Loucy (cell line): ENCODE results near the gene RBFOX2.

Experiments used
- H2AFZ ChIP-seq: fragments of 200-600 bp; sonication (generic); 2 replicates; pipeline ENCODE4 v1.6.0; 2016; ENCODE audit warnings: antibody characterized with exemption, mild to moderate bottlenecking, low read length, moderate library complexity
- H3F3A ChIP-seq: fragments of 200-600 bp; 2 replicates; pipeline ENCODE4 v1.6.0; 2016; ENCODE audit warnings: antibody characterized with exemption, low read depth, mild to moderate bottlenecking
- H3K27me3 ChIP-seq: fragments of 200-600 bp; sonication (generic); 2 replicates; pipeline ENCODE4 v1.6.1; 2014; ENCODE audit warnings: low read length, mild to moderate bottlenecking; ENCODE audit not compliant: insufficient read depth, poor library complexity, severe bottlenecking
- H3K36me3 ChIP-seq: fragments of 200-600 bp; sonication (generic); 2 replicates; pipeline ENCODE4 v1.6.1; 2016; ENCODE audit warnings: low read length; ENCODE audit not compliant: insufficient read depth
- H3K4me1 ChIP-seq: fragments of 200-600 bp; sonication (generic); 2 replicates; pipeline ENCODE4 v1.5.1; 2014; ENCODE audit warnings: low read length, mild to moderate bottlenecking; ENCODE audit not compliant: insufficient read depth, poor library complexity, severe bottlenecking
- H3K4me2 ChIP-seq: fragments of 200-600 bp; sonication (generic); 2 replicates; pipeline ENCODE4 v1.6.0; 2014; ENCODE audit warnings: antibody characterized with exemption, low read length, low read depth, mild to moderate bottlenecking; ENCODE audit not compliant: poor library complexity, severe bottlenecking
- H3K4me3 ChIP-seq: fragments of 200-600 bp; sonication (generic); 2 replicates; pipeline ENCODE4 v1.5.1; 2014; ENCODE audit warnings: low read length, mild to moderate bottlenecking, mixed read lengths; ENCODE audit not compliant: poor library complexity, severe bottlenecking
- H3K79me2 ChIP-seq: fragments of 200-600 bp; sonication (generic); 2 replicates; pipeline ENCODE4 v1.6.1; 2014; ENCODE audit warnings: low read length; ENCODE audit not compliant: insufficient read depth
- H3K9ac ChIP-seq: fragments of 200-600 bp; sonication (generic); 2 replicates; pipeline ENCODE4 v1.6.0; 2014; ENCODE audit warnings: mild to moderate bottlenecking, low read depth, low read length, moderate library complexity; ENCODE audit not compliant: poor library complexity, severe bottlenecking
- H3K9me2 ChIP-seq: fragments of 200-600 bp; sonication (generic); replicated peaks from 2 replicates; pipeline ENCODE4 v1.6.1; 2016; ENCODE audit warnings: low read depth, low read length, mixed read lengths
- H3K9me3 ChIP-seq: fragments of 200-600 bp; sonication (generic); 2 replicates; pipeline ENCODE4 v1.6.1; 2014; ENCODE audit warnings: mild to moderate bottlenecking, antibody characterized with exemption, low read length, low read depth; ENCODE audit not compliant: insufficient read depth
- H4K20me1 ChIP-seq: fragments of 200-600 bp; sonication (generic); 2 replicates; pipeline ENCODE4 v1.6.0; 2014; ENCODE audit warnings: antibody characterized with exemption, low read length, mild to moderate bottlenecking; ENCODE audit not compliant: insufficient read depth, poor library complexity, severe bottlenecking
- CTCF ChIP-seq: fragments of 200-600 bp; sonication (generic); conservative IDR thresholded peaks from 2 replicates; pipeline ENCODE4 v1.5.1; 2014; ENCODE audit warnings: mild to moderate bottlenecking, antibody characterized with exemption, low read length
- EZH2phosphoT487 ChIP-seq: fragments of 200-600 bp; IDR thresholded peaks from 2 replicates; pipeline ENCODE4 v1.6.1; 2018; ENCODE audit warnings: antibody characterized with exemption, mild to moderate bottlenecking, moderate library complexity, borderline replicate concordance

The RBFOX2 gene

DNA sequence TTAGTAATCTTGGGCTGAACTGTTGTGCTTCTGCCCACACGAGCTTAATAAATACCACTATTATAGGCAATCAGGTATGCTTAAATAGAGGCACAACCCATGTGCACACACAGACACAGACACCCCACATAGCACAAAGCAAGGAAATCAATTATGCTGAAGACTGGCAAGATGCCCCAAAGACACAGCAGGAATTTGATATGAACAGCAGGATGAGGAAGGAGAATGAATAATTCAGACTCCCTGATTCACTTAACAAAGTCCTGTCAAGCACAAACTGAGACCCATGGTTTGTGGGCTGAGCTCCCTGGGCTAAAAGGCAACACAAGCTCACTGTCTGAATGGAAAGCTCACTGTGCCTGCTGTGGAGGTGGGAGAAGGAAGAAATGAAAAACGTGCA, 42.5 kb downstream of the RBFOX2 start:
- H2AFZ ChIP-seq = no peak overlapping the region
- H3K9me2 ChIP-seq = no peaks in the 10 kb centered on the region
- no peaks in the 10 kb centered on the region for H3K79me2 ChIP-seq
- no peaks in the 10 kb centered on the region for H4K20me1 ChIP-seq
- no peak overlapping the region for H3K9ac ChIP-seq
- TF ChIP-seq EZH2phosphoT487 = no peak
- no peak for TF ChIP-seq CTCF
- H3K27me3 ChIP-seq = no peaks in the 10 kb centered on the region
- H3K4me1 ChIP-seq = peaks cover 26% of the 10 kb centered on the region
- H3K9me3 ChIP-seq = no peaks in the 10 kb centered on the region
- H3K4me2 ChIP-seq = no peak overlapping the region
- no peaks in the 10 kb centered on the region for H3F3A ChIP-seq
- no peaks in the 10 kb centered on the region for H3K36me3 ChIP-seq
- no peak overlapping the region for H3K4me3 ChIP-seq

GRCh38 chr22:35985371-35985770, 43.3 kb downstream of the RBFOX2 start:
- H3K4me3 ChIP-seq = no peak overlapping the region
- no peak overlapping the region for H2AFZ ChIP-seq
- no peaks in the 10 kb centered on the region for H3K36me3 ChIP-seq
- no peak for TF ChIP-seq CTCF
- TF ChIP-seq EZH2phosphoT487 = no peak
- H3K27me3 ChIP-seq = no peaks in the 10 kb centered on the region
- H3K79me2 ChIP-seq = no peaks in the 10 kb centered on the region
- H3K4me2 ChIP-seq = no peak overlapping the region
- no peaks in the 10 kb centered on the region for H3K9me2 ChIP-seq
- no peak overlapping the region for H3K9ac ChIP-seq
- no peaks in the 10 kb centered on the region for H3F3A ChIP-seq
- no peaks in the 10 kb centered on the region for H3K9me3 ChIP-seq
- peaks cover 26% of the 10 kb centered on the region for H3K4me1 ChIP-seq
- H4K20me1 ChIP-seq = no peaks in the 10 kb centered on the region

DNA sequence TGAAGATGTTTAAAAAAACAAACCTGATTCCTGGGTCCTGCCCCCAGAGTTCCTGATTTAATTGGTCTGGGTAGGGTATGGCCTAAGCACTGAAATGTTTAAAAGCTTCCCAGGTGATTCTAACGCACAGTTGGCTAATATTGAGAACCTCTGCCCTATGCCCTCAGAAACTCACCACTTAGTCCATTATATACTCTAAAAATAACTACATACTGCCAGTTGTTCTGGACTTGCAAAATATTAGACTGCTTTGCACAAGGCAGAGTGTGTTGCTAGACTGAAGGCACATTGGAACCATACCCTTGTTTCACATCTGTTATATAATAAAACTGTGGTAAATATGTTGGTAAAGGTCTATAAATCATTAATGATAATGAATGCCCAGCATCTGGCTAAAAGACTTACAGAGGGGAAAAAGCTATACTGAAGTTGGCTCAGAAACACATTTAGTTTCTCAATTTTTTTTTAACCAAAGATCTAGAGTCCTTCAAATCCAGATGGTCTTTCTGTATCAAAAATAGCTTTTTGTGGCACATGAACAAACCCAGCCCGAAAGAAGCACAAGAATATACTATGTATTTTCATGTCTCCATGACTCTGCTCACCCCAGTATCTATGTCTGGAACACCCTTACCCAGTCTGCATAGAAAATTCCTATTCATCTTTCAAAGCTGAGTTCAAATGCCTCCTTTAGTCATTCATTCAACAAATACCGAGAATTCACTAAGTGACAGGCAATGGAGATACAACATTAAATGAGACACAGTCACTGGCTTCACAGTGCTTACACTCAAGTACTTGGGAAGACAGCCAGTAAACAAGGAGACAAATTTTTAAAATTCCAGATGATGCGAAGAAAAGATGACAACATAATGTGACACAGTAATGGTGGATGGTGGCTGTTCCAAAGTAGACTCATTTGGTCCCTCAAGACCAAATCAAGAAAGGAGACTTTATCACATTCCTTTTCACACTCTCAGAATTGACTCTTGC, 44.1 kb downstream of the RBFOX2 start:
- Histone ChIP-seq H3K36me3 (no peaks in the 10 kb centered on the region), H3K4me2 (no peak overlapping the region), H3K9ac (no peak overlapping the region), H3K4me1 (peaks cover 26% of the 10 kb centered on the region), H3K27me3 (no peaks in the 10 kb centered on the region), H2AFZ (no peak overlapping the region), H3K9me2 (no peaks in the 10 kb centered on the region), H4K20me1 (no peaks in the 10 kb centered on the region), H3K4me3 (no peak overlapping the region), H3F3A (no peaks in the 10 kb centered on the region), H3K9me3 (no peaks in the 10 kb centered on the region), H3K79me2 (no peaks in the 10 kb centered on the region)
- TF ChIP-seq EZH2phosphoT487 (no peak), CTCF (no peak)
